ENCODE results near the gene FMOD. TPM values are rescaled to one million over a fixed set of nuclear protein-coding genes. Genes with fewer than 3 reads are reported as not detected.

Gene FMOD
- total RNA-seq, 1 experiment from 2014 or later, result not detected

DNA sequence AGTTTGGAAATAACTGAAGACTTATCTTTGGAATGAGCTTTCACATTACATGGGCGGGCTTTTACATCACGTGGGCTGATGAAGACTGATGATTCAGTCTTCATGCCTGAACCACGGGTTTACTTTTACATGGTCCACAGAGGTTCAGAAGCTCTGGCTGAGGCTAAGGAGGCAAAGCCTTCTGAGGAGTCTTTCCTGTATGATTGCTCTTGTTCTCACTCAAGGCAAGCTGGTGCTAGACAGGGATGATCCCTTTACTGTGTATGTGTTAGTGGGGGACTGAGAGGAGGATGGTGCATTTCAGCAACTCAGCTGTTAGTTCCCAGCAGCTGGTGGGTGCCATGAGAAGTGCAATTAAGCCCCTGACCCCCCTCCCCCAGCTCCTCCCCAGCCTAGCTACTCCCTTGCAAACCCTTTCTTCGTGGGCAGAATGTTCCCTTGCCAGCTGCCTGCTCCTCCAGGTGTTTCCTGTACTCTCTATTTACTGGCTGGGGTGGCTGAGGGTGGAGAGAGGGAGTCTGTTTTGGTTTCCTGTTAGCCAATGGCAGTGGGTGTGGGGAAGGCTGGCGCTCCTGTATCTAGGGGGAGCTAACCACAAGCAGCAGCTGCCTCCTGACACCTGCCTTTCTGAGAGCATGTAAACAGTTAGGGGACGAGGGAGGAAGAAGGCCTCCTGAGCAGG, 30.2 kb downstream of the FMOD start:
- intact Hi-C loops (cut with micrococcal nuclease), result no loop called here
- CTCF ChIA-PET, result no interaction called here

DNA sequence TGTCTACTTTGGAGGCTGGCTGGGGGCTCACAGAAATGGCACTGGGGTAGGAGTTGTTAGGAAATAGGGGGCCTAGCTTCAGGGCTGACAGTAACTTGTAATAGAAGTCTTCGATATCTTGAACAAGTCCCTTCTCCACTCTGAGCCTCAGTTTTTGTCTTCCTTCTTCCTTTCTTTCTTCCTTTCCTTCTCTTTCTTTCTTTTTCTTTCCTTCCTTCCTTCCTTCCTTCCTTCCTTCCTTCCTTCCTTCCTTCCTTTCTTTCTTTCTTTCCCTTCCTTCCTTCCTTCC, 32.7 kb downstream of the FMOD start:
- DNase-seq (no peak), ATAC-seq (no peak)
- no peak overlapping the region for H3K4me3 ChIP-seq (ENCODE audit: low read length)
- H3K27me3 ChIP-seq (ENCODE audit: low read length), result peaks cover 21% of the 10 kb centered on the region
- no peaks in the 10 kb centered on the region for H3K79me2 ChIP-seq (ENCODE audit: low read length)
- H3K9me3 ChIP-seq (ENCODE audit: low read length), result no peaks in the 10 kb centered on the region
- H4K20me1 ChIP-seq (ENCODE audit: low read length), result no peaks in the 10 kb centered on the region
- no peaks in the 10 kb centered on the region for H3F3A ChIP-seq (ENCODE audit: low read length, unreplicated experiment)
- POLR2A ChIA-PET (ENCODE audit: unreplicated experiment), result no interaction called here
- H3K4me1 ChIP-seq (ENCODE audit: insufficient read depth, low read length), result no peaks in the 10 kb centered on the region
- no peak overlapping the region for H3K4me2 ChIP-seq (ENCODE audit: low read length)
- no peak overlapping the region for H3K9ac ChIP-seq (ENCODE audit: low read length)
- H3K27ac ChIP-seq (ENCODE audit: low read length), result no peak overlapping the region
- intact Hi-C loops (cut with micrococcal nuclease), result no loop called here
- no TSS peak for BruUV-seq (replicated peaks)
- H3K9me2 ChIP-seq (replicated peaks; ENCODE audit: low read length), result no peaks in the 10 kb centered on the region
- TF ChIP-seq, protein P1, sequence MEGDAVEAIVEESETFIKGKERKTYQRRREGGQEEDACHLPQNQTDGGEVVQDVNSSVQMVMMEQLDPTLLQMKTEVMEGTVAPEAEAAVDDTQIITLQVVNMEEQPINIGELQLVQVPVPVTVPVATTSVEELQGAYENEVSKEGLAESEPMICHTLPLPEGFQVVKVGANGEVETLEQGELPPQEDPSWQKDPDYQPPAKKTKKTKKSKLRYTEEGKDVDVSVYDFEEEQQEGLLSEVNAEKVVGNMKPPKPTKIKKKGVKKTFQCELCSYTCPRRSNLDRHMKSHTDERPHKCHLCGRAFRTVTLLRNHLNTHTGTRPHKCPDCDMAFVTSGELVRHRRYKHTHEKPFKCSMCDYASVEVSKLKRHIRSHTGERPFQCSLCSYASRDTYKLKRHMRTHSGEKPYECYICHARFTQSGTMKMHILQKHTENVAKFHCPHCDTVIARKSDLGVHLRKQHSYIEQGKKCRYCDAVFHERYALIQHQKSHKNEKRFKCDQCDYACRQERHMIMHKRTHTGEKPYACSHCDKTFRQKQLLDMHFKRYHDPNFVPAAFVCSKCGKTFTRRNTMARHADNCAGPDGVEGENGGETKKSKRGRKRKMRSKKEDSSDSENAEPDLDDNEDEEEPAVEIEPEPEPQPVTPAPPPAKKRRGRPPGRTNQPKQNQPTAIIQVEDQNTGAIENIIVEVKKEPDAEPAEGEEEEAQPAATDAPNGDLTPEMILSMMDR (conservative IDR thresholded peaks at IDR 0.05; ENCODE audit: low read depth, low read length), result no peak
- TF ChIP-seq EZH2 (IDR thresholded peaks at IDR 0.05; ENCODE audit: low read length, unreplicated experiment) (no peak), EZH2phosphoT487 (IDR thresholded peaks at IDR 0.05; ENCODE audit: borderline replicate concordance, low read length) (no peak)
- H2AFZ ChIP-seq (ENCODE audit: low read length), result no peak overlapping the region
- CTCF ChIA-PET, result no interaction called here
- H3K36me3 ChIP-seq (ENCODE audit: low read depth, low read length), result no peaks in the 10 kb centered on the region

More for the DNA sequence above, 30.2 kb downstream of the FMOD start:
- Histone ChIP-seq H3K4me3 (ENCODE audit: low read length) (no peak overlapping the region), H3F3A (ENCODE audit: low read length, unreplicated experiment) (no peaks in the 10 kb centered on the region), H3K27ac (ENCODE audit: low read length) (no peak overlapping the region), H4K20me1 (ENCODE audit: low read length) (no peaks in the 10 kb centered on the region), H2AFZ (ENCODE audit: low read length) (no peak overlapping the region), H3K9ac (ENCODE audit: low read length) (no peak overlapping the region), H3K79me2 (ENCODE audit: low read length) (no peaks in the 10 kb centered on the region), H3K36me3 (ENCODE audit: low read depth, low read length) (no peaks in the 10 kb centered on the region), H3K27me3 (ENCODE audit: low read length) (peaks cover 36% of the 10 kb centered on the region), H3K9me3 (ENCODE audit: low read length) (no peaks in the 10 kb centered on the region), H3K4me1 (ENCODE audit: insufficient read depth, low read length) (no peaks in the 10 kb centered on the region), H3K4me2 (ENCODE audit: low read length) (no peak overlapping the region), H3K9me2 (replicated peaks; ENCODE audit: low read length) (no peaks in the 10 kb centered on the region)
- TF ChIP-seq EZH2 (IDR thresholded peaks at IDR 0.05; ENCODE audit: low read length, unreplicated experiment), result no peak
- TF ChIP-seq EZH2phosphoT487 (IDR thresholded peaks at IDR 0.05; ENCODE audit: borderline replicate concordance, low read length), result no peak
- TF ChIP-seq, protein P1 (conservative IDR thresholded peaks at IDR 0.05; ENCODE audit: low read depth, low read length), result no peak
- POLR2A ChIA-PET (ENCODE audit: unreplicated experiment), result interaction anchor here (0.6 kb wide), 1 partner anchor 53 kb away, joined by 3 read pairs; no protein-coding TSS in a partner anchor
- no peak for ATAC-seq
- no TSS peak for BruUV-seq (replicated peaks)
- no peak for DNase-seq

DNA sequence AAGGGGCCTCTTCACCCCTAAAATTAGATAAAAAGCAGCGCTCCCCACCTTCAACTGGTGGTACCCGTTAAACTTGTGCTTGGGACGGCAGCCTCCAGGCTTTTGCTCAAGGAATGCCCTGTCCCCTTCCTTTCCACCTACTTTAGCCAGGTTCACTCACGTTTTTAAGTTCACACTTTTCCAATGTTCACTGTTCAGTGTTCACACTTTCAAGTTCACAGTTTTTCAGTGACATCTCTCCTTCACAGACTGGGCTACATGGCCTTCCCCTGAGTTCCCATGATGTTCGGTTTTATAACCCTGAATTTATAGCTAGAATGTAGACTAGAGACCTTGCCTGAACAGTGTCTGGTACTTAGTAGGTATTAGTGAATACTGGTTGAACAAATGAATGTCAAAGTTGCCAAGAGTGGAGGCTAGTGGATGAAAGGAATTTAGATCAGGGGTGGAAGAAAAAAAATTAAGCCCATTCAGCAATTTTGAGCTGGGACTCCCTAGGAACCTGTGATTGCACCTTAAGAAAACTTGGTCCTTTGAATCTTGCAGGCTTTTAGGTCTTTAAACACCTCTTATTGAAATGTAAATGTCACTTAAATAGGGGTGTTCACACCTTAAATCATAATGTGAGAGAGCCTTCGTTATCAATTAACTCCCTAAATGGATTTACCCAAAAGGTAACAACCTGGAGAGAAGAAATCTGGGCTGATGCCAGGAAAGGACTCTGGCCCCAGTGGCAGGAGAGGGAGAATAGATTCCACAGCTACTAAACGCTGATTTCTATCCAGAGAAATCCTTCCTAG, 33.3 kb downstream of the FMOD start:
- Histone ChIP-seq H3K9me2 (replicated peaks; ENCODE audit: low read length) (no peaks in the 10 kb centered on the region), H3K27ac (ENCODE audit: low read length) (no peak overlapping the region), H3K36me3 (ENCODE audit: low read depth, low read length) (no peaks in the 10 kb centered on the region), H3K79me2 (ENCODE audit: low read length) (no peaks in the 10 kb centered on the region), H3F3A (ENCODE audit: low read length, unreplicated experiment) (no peaks in the 10 kb centered on the region), H3K9me3 (ENCODE audit: low read length) (no peaks in the 10 kb centered on the region), H2AFZ (ENCODE audit: low read length) (no peak overlapping the region), H3K4me3 (ENCODE audit: low read length) (no peak overlapping the region), H3K9ac (ENCODE audit: low read length) (no peak overlapping the region), H3K4me1 (ENCODE audit: insufficient read depth, low read length) (no peaks in the 10 kb centered on the region), H4K20me1 (ENCODE audit: low read length) (no peaks in the 10 kb centered on the region), H3K4me2 (ENCODE audit: low read length) (no peak overlapping the region), H3K27me3 (ENCODE audit: low read length) (peaks cover 18% of the 10 kb centered on the region)
- intact Hi-C loops (cut with micrococcal nuclease), result no loop called here
- POLR2A ChIA-PET (ENCODE audit: unreplicated experiment), result no interaction called here
- CTCF ChIA-PET, result no interaction called here
- no peak for DNase-seq
- no TSS peak for BruUV-seq (replicated peaks)
- ATAC-seq, result no peak
- TF ChIP-seq EZH2phosphoT487 (IDR thresholded peaks at IDR 0.05; ENCODE audit: borderline replicate concordance, low read length), result no peak
- no peak for TF ChIP-seq EZH2 (IDR thresholded peaks at IDR 0.05; ENCODE audit: low read length, unreplicated experiment)
- TF ChIP-seq, protein P1 (conservative IDR thresholded peaks at IDR 0.05; ENCODE audit: low read depth, low read length), result no peak
